Chondrocyte (in vitro differentiated cells): ENCODE results near the gene NPAS4. TPM values are rescaled to one million over a fixed set of nuclear protein-coding genes. Genes with fewer than 3 reads are reported as not detected.
"Not testable (repeated sequence)": the region's sequence is repeated elsewhere in the genome, so short reads cannot be mapped to it uniquely, and the experiment has no call there.

Experiments
- DNase-seq: peaks from one replicate; pipeline ENCODE4 v3.0.0; 2021; ENCODE audit warnings: mixed read lengths, low spot score
- H3K27ac Mint-ChIP-seq: one replicate; pipeline ENCODE4 v1.8.0; 2021; ENCODE audit warnings: mild to moderate bottlenecking, moderate library complexity, mixed read lengths; ENCODE audit not compliant: unreplicated experiment
- H3K27me3 Mint-ChIP-seq: 2 replicates; pipeline ENCODE4 v1.8.0; 2021; ENCODE audit warnings: low read depth, mixed read lengths
- H3K36me3 Mint-ChIP-seq: 2 replicates; pipeline ENCODE4 v1.8.0; 2021; ENCODE audit warnings: low read depth, mixed read lengths
- H3K4me1 Mint-ChIP-seq: 2 replicates; pipeline ENCODE4 v1.8.0; 2021; ENCODE audit warnings: low read depth, mild to moderate bottlenecking, mixed read lengths
- H3K4me3 Mint-ChIP-seq: one replicate; pipeline ENCODE4 v1.8.0; 2021; ENCODE audit warnings: mild to moderate bottlenecking, moderate library complexity, mixed read lengths; ENCODE audit not compliant: unreplicated experiment
- H3K9me3 Mint-ChIP-seq: 2 replicates; pipeline ENCODE4 v1.8.0; 2021; ENCODE audit warnings: low read depth, mixed read lengths
- total RNA-seq: library from RNA; stranded (reverse); gene quantifications from 3 replicates; pipeline ENCODE4 v1.2.1, GENCODE V29; 2021
- TF ChIP-seq, protein P1 (sequence below): fragments of 200-600 bp; sonication (generic); IDR thresholded peaks from 2 replicates; pipeline ENCODE4 v1.5.0; 2021; ENCODE audit warnings: antibody characterized with exemption, mild to moderate bottlenecking, moderate library complexity

NPAS4 gene
- total RNA-seq, 1 donor from 2014 or later, result 0.60 TPM

DNA sequence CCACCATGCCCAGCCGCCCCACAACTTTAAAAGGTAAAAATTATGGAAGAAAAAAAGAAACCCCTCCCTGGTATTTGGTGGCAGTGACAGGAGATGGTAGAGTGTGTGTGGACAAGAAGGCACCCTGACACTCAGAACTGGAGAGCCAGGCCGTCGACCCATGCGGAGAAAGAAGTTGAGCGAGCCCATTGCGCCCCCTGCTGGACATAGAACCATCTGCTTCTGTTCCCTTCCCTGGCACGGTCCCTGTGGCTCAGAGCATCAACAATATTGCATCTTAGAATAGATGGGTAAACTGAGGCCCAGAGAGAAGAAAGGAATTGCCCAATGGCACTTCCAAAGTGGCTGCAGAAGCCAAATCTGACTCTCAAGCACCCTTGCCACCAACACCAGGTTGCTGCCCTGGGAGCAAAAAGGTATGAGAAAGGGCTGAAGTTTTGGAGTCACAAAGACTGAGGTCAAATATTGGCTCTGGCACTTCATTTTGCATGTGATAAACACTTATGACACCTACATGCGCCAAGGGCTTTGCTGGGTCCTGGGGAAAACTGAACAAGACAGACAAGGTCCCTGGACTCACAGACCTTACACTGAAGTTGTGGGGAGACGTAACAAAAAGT, 9.3 kb downstream of the NPAS4 start:
- peaks cover 3% of the 10 kb centered on the region for H3K4me1 Mint-ChIP-seq
- H3K36me3 Mint-ChIP-seq, result peaks cover 10% of the 10 kb centered on the region
- H3K27me3 Mint-ChIP-seq, result no peaks in the 10 kb centered on the region
- TF ChIP-seq, protein P1, sequence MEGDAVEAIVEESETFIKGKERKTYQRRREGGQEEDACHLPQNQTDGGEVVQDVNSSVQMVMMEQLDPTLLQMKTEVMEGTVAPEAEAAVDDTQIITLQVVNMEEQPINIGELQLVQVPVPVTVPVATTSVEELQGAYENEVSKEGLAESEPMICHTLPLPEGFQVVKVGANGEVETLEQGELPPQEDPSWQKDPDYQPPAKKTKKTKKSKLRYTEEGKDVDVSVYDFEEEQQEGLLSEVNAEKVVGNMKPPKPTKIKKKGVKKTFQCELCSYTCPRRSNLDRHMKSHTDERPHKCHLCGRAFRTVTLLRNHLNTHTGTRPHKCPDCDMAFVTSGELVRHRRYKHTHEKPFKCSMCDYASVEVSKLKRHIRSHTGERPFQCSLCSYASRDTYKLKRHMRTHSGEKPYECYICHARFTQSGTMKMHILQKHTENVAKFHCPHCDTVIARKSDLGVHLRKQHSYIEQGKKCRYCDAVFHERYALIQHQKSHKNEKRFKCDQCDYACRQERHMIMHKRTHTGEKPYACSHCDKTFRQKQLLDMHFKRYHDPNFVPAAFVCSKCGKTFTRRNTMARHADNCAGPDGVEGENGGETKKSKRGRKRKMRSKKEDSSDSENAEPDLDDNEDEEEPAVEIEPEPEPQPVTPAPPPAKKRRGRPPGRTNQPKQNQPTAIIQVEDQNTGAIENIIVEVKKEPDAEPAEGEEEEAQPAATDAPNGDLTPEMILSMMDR, result peak; percentile 95
- H3K27ac Mint-ChIP-seq, result no peak overlapping the region
- H3K9me3 Mint-ChIP-seq, result no peaks in the 10 kb centered on the region
- no peak overlapping the region for H3K4me3 Mint-ChIP-seq
- no peak for DNase-seq

DNA sequence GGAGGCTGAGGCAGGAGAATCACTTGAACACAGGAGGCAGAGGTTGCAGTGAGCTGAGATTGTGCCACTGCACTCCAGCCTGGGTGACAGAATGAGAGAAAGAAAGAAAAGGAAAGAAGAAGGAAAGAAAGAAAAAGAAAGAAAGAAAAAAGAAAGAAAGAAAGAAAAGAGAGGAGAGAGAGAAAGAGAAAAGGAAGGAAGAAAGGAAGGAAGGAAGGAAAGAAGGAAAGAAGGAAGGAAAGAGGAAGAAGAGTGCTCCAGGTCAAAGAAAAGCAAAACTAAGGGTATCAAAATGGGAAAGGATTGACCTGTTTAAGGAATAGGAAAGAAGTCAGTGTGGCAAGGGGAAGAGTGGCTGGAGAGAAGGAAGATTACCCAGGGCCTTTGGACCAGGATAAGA, 10.5 kb downstream of the NPAS4 start:
- not testable (repeated sequence) for DNase-seq, H3K4me1 Mint-ChIP-seq, H3K4me3 Mint-ChIP-seq, H3K9me3 Mint-ChIP-seq, H3K27me3 Mint-ChIP-seq, H3K27ac Mint-ChIP-seq
- peaks cover 16% of the 10 kb centered on the region for H3K36me3 Mint-ChIP-seq

DNA sequence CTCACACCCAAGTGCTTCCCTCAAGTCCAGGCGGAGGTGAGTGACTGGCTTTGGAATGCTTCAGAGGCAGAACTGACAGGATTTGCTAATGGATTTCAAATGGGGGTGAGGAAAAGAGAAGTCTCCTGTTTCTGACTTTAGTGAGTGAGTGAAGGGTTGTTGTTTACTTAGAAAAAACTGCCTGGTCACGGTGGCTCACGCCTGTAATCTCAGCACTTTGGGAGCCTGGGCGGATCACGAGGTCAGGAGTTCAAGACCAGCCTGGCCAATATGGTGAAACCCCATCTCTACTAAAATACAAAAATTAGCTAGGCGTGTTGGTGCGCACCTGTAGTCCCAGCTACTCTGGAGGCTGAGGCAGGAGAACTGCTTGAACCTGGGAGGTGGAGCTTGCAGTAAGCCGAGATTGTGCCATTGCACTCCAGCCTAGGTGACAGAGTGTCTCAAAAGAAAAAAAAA, 11.1 kb downstream of the NPAS4 start:
- not testable (repeated sequence) for H3K4me3 Mint-ChIP-seq

DNA sequence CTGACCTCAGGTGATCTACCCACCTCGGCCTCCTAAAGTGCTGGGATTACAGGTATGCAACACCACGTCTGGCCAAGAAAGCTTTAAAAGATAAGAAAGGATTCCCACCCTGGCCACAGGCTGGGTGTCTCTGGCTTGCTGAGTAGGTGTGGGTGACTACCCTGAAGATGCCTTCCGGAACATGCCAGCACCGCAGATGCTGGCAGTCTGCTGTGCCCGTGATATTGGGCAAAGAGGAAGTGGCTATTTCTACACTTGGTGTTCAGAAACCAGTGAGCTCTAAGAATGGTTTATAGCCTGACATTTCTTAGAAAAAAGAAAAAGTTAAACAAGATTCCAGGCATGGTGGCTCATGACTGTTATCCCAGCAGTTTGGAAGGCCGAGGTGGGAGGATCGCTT, 11.8 kb downstream of the NPAS4 start:
- Mint-ChIP-seq H3K36me3 (peaks cover 16% of the 10 kb centered on the region), H3K4me1 (peaks cover 3% of the 10 kb centered on the region), H3K4me3 (no peak overlapping the region), H3K9me3 (no peaks in the 10 kb centered on the region), H3K27ac (no peak overlapping the region), H3K27me3 (no peaks in the 10 kb centered on the region)
- TF ChIP-seq, protein P1, result no peak
- DNase-seq, result no peak

More for the DNA sequence above, 11.1 kb downstream of the NPAS4 start:
- not testable (repeated sequence) for H3K4me1 Mint-ChIP-seq, H3K27me3 Mint-ChIP-seq, DNase-seq, H3K27ac Mint-ChIP-seq, H3K9me3 Mint-ChIP-seq
- H3K36me3 Mint-ChIP-seq, result peaks cover 16% of the 10 kb centered on the region

DNA sequence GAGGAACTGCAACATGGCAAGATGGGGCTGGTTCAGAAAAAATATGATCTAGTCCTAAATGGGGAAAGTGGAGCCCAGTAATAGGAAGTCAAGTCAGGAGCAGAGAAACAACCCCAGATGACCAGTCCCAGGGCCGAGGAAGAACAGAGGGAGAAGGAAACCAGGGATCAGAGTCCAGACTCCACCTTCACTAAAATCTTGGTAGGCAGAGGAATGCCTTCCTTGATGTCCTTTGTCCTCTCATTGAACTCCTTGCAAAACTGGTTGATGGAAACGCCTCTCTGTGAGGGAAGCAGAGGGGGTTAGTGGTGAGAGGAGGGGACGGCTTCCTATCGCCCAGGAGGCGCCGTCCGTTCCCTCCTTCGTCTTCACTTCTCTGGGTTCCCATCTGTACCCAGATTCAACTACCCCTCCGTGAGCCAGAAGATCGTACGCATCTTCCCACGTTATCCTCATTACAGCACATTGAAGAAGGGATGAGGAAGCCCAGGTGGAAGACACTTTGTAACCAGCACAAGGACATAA, 17.2 kb downstream of the NPAS4 start:
- peaks cover 3% of the 10 kb centered on the region for H3K27me3 Mint-ChIP-seq
- peak overlapping the region; percentile 97 for H3K27ac Mint-ChIP-seq
- TF ChIP-seq, protein P1, result no peak
- no peak for DNase-seq
- H3K4me3 Mint-ChIP-seq, result peak overlapping the region; percentile 87
- peaks cover 7% of the 10 kb centered on the region for H3K4me1 Mint-ChIP-seq
- peaks cover 13% of the 10 kb centered on the region for H3K36me3 Mint-ChIP-seq
- H3K9me3 Mint-ChIP-seq, result no peaks in the 10 kb centered on the region

DNA sequence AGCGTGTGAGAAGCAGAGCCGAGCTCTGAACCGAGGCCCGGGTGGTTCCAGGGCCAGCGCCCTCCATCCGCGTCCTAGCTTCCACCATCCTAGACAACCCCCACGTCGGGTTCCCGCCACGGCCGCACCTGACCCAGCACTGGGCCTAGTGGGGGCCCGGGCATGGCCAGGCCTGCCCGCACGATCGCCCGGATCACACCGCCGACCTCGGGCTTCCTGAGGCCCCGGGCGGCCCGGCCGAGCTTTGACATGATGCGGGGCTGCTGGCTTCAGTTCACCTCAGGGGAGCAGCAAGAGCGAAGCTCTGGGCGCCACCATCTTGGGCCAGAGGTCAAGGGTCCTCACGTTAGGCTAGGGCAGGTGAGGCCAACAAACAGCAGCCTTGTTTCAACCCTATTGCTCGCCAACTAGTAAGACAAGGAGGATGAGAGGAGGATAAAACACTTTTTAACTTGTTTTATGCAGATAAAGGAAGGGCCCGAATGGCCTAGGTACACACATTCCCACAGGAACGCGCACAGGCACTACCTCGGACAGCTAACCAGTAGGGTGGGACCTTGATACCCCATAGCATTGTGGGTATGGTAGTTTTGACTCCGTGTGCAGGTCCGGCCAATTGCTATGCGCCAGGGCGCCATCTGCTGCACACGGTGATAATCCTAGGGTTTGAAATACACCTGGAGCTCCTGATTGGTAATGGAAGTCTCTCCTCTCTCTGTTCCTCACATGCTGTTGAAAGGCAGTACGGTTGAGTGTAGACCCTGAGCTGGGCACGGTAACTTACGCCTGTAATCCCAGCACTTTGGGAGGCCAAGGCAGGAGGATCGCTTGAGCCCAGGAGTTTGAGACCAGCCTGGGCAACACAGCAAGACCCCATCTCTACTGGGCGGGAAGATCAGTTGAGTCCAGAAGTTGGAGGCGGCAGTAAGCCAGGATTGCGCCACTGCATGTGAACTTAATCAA, 17.9 kb downstream of the NPAS4 start, which contains the start of gene MRPL11:
MRPL11 (minus strand) TSS at position 345 of the 963 bp plus-strand sequence; CDS start at position 251, 94 bp downstream.
- TF ChIP-seq, protein P1, result peak; percentile 84
- Mint-ChIP-seq H3K4me3 (peak within 1 kb of the TSS; percentile 87), H3K27ac (peak within 1 kb of the TSS; percentile 97), H3K9me3 (peaks cover 5% of the 10 kb centered on the region), H3K4me1 (peaks cover 7% of the 10 kb centered on the region), H3K27me3 (peaks cover 3% of the 10 kb centered on the region), H3K36me3 (peaks cover 13% of the 10 kb centered on the region)
- DNase-seq, result no peak

DNA sequence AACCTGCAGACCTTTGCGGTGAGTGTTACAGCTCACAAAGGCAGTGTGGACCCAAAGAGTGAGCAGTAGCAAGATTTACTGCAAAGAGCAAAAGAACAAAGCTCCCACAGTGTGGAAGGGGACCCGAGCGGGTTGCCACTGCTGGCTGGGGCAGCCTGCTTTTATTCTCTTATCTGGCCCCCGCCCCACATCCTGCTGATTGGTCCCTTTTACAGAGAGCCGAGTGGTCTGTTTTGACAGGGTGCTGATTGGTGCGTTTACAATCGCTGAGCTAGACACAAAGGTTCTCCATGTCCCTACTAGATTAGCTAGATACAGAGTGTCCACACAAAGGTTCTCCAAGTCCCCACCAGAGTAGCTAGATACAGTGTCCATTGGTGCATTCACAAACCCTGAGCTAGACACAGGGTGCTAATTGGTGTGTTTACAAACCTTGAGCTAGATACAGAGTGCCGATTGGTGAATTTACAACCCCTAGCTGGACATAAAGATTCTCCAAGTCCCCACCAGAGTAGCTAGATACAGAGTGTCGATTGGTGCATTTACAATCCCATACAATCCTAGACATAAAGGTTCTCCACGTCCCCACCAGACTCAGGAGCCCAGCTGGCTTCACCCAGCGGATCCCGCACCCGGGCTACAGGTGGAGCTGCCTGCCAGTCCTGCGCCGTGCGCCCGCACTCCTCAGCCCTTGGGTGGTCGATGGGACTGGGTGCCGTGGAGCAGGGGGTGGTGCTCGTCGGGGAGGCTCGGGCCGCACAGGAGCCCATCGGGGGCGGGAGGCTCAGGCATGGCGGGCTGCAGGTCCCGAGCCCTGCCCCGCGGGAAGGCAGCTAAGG, 19.5 kb downstream of the NPAS4 start:
- not testable (repeated sequence) for H3K4me1 Mint-ChIP-seq, H3K9me3 Mint-ChIP-seq, H3K36me3 Mint-ChIP-seq, H3K27me3 Mint-ChIP-seq, DNase-seq, H3K27ac Mint-ChIP-seq, H3K4me3 Mint-ChIP-seq

DNA sequence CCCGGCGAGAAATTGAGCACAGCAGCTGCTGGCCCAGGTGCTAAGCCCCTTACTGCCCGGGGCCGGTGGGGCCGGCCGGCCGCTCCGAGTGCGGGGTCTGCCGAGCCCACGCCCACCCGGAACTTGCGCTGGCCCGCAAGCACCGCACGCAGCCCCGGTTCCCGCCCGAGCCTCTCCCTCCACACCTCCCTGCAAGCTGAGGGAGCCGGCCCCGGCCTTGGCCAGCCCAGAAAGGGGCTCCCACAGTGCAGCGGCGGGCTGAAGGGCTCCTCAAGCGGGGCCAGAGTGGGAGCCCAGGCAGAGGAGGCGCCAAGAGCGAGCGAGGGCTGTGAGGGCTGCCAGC, 20.1 kb downstream of the NPAS4 start:
- H3K27ac Mint-ChIP-seq, H3K4me3 Mint-ChIP-seq, H3K36me3 Mint-ChIP-seq, DNase-seq, H3K9me3 Mint-ChIP-seq, H3K27me3 Mint-ChIP-seq, H3K4me1 Mint-ChIP-seq: not testable (repeated sequence)
